ENCODE measurements around the gene UQCRQ. TPM values are rescaled to one million over a fixed set of nuclear protein-coding genes. Genes with fewer than 3 reads are reported as not detected.
"Not testable (repeated sequence)": the region's sequence is repeated elsewhere in the genome, so short reads cannot be mapped to it uniquely, and the experiment has no call there.

Gene UQCRQ
- total RNA-seq, 2 experiments from 2014 or later, result 281 to 293 TPM

DNA sequence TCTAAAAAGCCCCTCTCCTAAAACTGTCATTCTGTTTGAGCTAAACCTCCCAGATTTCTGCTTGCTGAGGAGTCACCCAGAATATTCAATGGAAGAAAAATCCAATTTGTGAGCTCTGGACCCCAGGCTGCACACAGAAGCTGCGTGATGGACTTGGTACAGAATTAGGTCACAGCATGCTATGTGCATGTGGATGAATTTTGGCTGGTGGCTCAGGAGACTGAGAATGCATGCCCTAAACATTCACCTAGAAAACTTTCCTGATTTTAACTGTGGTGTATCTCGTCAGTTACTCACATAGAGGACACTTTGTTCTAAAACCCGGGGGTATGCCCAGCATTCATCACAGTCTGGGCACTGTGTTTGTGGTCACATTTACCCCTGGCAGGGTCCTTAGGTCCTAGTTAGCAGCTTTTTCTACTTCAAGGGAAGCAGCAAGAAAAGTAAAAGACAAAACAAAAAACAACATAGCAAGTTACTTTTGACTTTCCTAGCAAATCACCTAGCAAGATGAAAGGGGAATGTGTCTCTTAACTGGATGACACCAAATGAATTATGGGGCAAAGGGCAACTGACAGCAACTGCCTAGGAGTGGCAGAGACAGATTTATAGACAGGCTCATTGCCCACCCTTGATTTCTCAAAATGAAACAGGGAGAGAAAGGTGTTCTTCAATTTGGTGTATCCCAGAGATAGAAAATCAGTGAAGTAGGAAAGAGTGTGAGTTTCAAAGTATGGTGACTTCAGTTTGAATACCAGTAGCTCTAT is 27.7 kb upstream of the UQCRQ start:
- Mint-ChIP-seq H3K4me3 (no peak overlapping the region), H3K4me1 (no peaks in the 10 kb centered on the region), H3K36me3 (ENCODE audit: low read depth) (no peaks in the 10 kb centered on the region), H3K9me3 (no peaks in the 10 kb centered on the region), H3K27me3 (no peaks in the 10 kb centered on the region), H3K27ac (no peak overlapping the region)
- ChIA-PET CTCF (no interaction called here), POLR2A (no interaction called here)
- peak; percentile 0 for DNase-seq

DNA sequence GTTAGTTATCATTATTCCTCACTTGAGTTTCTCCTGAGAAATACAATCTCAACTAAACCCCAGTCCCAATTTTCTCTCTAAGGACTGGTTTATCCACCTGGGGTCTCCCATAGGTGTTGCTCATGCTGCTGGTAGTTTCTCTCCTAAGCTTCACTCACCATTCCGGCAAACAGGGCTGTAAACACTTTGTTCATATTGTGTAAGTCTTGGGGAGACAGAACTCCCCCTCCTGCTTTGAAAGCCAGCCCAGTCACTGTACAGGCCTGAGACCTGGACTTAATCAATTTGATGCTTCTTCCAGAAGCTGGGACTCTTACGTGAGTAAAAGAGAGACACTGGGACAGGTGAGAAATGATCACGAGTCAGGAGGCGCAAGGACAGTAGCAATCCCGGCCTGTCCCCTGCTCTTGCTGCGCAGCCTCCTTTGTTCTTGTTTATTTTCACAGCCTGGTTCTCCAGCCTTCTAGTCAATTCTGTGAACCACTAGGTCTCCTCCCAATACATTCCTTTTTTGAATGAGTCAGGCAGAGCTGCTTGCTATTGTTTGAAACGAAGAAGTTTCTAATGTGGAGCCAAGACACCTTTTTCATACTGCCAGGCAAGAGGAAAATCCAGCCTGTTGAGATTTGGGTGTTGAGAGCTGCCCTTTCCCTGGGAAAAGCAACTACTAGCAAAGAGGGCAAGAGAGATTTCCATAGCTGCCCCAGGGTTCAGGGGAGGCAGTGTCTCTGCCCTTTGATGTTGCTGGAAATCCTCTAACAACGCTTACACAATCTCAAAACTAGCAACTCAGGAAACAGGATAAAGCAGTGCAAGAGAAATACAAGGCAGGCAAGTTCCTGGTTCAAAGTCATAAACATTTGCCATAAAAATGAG is 26.8 kb upstream of the UQCRQ start:
- ChIA-PET POLR2A (no interaction called here), CTCF (interaction anchor here (1.4 kb wide), 1 partner anchor 20 kb away, joined by 3 read pairs; no protein-coding TSS in a partner anchor)
- peak; percentile 5 for DNase-seq
- Mint-ChIP-seq H3K4me3 (no peak overlapping the region), H3K27me3 (no peaks in the 10 kb centered on the region), H3K27ac (no peak overlapping the region), H3K36me3 (ENCODE audit: low read depth) (no peaks in the 10 kb centered on the region), H3K9me3 (no peaks in the 10 kb centered on the region), H3K4me1 (no peaks in the 10 kb centered on the region)

- Mint-ChIP-seq H3K27me3 (no peaks in the 10 kb centered on the region), H3K9me3 (no peaks in the 10 kb centered on the region), H3K4me1 (no peaks in the 10 kb centered on the region), H3K36me3 (ENCODE audit: low read depth) (no peaks in the 10 kb centered on the region), H3K4me3 (no peak overlapping the region), H3K27ac (no peak overlapping the region)
- ChIA-PET POLR2A (no interaction called here), CTCF (interaction anchor here (1.4 kb wide), 1 partner anchor 20 kb away, joined by 3 read pairs; no protein-coding TSS in a partner anchor)
- DNase-seq, result no peak
These were observed 26.1 kb upstream of the UQCRQ start for GRCh38 chr5:132840313-132840712.

DNA sequence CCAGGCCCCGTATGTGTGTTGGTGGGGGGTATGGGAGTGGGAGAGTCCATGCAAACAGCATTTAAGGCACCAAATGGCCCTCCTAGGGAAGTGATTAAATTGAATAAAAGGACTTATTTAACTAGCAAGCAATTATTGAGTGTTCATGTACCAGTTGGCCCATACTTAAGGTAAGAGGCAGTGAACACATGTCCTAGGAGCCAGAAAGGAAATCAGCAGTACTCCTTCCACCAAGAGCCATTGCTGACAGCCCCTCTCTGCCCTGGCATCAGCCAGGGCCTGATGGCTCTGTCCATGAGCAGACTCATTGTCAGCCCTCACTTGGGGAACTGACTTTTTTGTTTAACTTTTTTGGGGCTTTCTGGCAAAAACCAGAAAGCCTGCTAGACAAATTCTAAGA is 25.5 kb upstream of the UQCRQ start:
- no peaks in the 10 kb centered on the region for H3K4me1 Mint-ChIP-seq
- H3K27me3 Mint-ChIP-seq, result no peaks in the 10 kb centered on the region
- DNase-seq, result no peak
- H3K36me3 Mint-ChIP-seq (ENCODE audit: low read depth), result no peaks in the 10 kb centered on the region
- ChIA-PET CTCF (interaction anchor here (0.6 to 1.4 kb wide), 2 partner anchors 21 to 1971 kb away, joined by 3 read pairs; no protein-coding TSS in a partner anchor), POLR2A (no interaction called here)
- H3K27ac Mint-ChIP-seq, result no peak overlapping the region
- H3K4me3 Mint-ChIP-seq, result no peak overlapping the region
- no peaks in the 10 kb centered on the region for H3K9me3 Mint-ChIP-seq

- Mint-ChIP-seq H3K27me3 (no peaks in the 10 kb centered on the region), H3K36me3 (ENCODE audit: low read depth) (no peaks in the 10 kb centered on the region), H3K27ac (no peak overlapping the region), H3K9me3 (no peaks in the 10 kb centered on the region), H3K4me1 (no peaks in the 10 kb centered on the region), H3K4me3 (no peak overlapping the region)
- CTCF ChIA-PET, result interaction anchor here (0.6 to 1.4 kb wide), 2 partner anchors 21 to 1971 kb away, joined by 3 read pairs; no protein-coding TSS in a partner anchor
- POLR2A ChIA-PET, result no interaction called here
- no peak for DNase-seq
These were observed 25.1 kb upstream of the UQCRQ start for GRCh38 chr5:132841305-132841704.

DNA sequence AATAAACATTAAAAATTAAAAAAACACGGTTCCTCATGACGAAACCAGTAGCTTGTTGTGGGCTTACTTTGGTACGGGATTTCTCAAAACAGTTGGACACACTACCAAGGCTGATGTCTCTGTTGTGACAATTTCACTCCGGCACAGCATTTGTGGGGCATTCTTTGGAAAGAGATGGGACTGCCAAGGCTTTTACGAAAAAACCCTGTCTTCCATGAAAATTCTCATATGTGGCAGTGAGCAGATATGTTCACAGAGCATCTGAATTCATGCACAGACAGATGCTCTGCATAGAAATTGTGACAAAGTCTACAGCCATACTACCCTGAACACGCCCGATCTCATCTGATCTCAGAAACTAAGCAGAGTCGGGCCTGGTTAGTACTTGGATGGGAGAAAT is 18.2 kb upstream of the UQCRQ start:
- H3K9me3 Mint-ChIP-seq, result no peaks in the 10 kb centered on the region
- no peaks in the 10 kb centered on the region for H3K4me1 Mint-ChIP-seq
- no peaks in the 10 kb centered on the region for H3K27me3 Mint-ChIP-seq
- CTCF ChIA-PET, result interaction anchor here (0.6 to 1.6 kb wide), 3 partner anchors 28 to 104 kb away, joined by 3 to 6 read pairs (median 4); no protein-coding TSS in a partner anchor
- no peak overlapping the region for H3K4me3 Mint-ChIP-seq
- no peak overlapping the region for H3K27ac Mint-ChIP-seq
- no peaks in the 10 kb centered on the region for H3K36me3 Mint-ChIP-seq (ENCODE audit: low read depth)
- POLR2A ChIA-PET, result no interaction called here
- DNase-seq, result no peak

DNA sequence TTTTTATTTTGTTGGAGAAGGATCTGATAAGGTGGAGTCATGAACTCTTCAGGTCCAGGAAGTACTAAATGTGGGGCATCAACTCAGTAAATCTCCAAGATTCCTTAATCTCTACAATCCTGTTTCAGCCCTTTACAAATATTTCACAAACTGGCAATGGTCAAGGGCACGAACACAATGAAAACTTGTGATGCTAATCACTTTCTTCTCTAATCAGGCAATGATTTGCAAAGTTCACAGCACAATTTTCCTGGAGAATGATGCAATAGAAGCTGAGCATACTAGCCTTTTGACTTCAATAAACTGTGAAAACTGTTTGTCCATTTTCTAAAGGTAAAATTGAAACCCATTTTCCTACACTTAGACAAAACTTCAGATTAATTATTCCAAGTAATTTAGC is 17.1 kb upstream of the UQCRQ start:
- peaks cover 2% of the 10 kb centered on the region for H3K4me1 Mint-ChIP-seq
- H3K4me3 Mint-ChIP-seq, result no peak overlapping the region
- CTCF ChIA-PET, result interaction anchor here (1.0 to 1.6 kb wide), 2 partner anchors 32 to 34 kb away, joined by 3 to 6 read pairs; no protein-coding TSS in a partner anchor
- peaks cover 2% of the 10 kb centered on the region for H3K27me3 Mint-ChIP-seq
- no peaks in the 10 kb centered on the region for H3K36me3 Mint-ChIP-seq (ENCODE audit: low read depth)
- no peaks in the 10 kb centered on the region for H3K9me3 Mint-ChIP-seq
- H3K27ac Mint-ChIP-seq, result no peak overlapping the region
- POLR2A ChIA-PET, result no interaction called here
- DNase-seq, result no peak

GRCh38 chr5:132850066-132850465 is 16.4 kb upstream of the UQCRQ start:
- POLR2A ChIA-PET, result interaction anchor here (0.9 kb wide), 1 partner anchor 13 kb away, joined by 3 read pairs; no protein-coding TSS in a partner anchor
- no peak overlapping the region for H3K27ac Mint-ChIP-seq
- no peak for DNase-seq
- H3K9me3 Mint-ChIP-seq, result no peaks in the 10 kb centered on the region
- H3K27me3 Mint-ChIP-seq, result peaks cover 6% of the 10 kb centered on the region
- H3K4me1 Mint-ChIP-seq, result peaks cover 2% of the 10 kb centered on the region
- CTCF ChIA-PET, result interaction anchor here (0.8 kb wide), 1 partner anchor 30 kb away, joined by 5 read pairs; no protein-coding TSS in a partner anchor
- H3K4me3 Mint-ChIP-seq, result no peak overlapping the region
- H3K36me3 Mint-ChIP-seq (ENCODE audit: low read depth), result no peaks in the 10 kb centered on the region

DNA sequence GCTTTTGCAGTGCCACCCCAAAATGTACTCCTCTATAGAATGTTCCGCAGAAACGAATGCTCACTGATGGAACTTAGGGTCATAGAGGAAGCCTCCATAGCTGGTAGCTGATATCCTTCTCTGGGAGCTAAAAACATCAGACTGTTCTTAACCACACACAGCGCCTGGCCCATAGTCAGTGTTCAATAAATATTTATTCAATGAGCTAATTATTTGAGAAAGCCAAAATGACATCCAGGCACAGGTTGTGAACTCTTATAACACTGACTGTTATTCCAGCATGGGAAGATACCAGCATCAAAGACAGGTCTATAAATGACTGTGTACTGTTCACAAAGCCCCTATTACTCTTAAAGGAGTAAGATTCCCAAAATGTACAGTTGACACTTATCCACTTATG is 13.1 kb upstream of the UQCRQ start:
- H3K9me3 Mint-ChIP-seq, result no peaks in the 10 kb centered on the region
- no peak overlapping the region for H3K27ac Mint-ChIP-seq
- ChIA-PET CTCF (interaction anchor here (0.6 to 1.7 kb wide), 2 partner anchors 33 to 593 kb away, joined by 4 to 7 read pairs; no protein-coding TSS in a partner anchor), POLR2A (interaction anchor here (1.9 kb wide), 1 partner anchor 13 kb away, joined by 6 read pairs; the partner anchor contains the start of genes GDF9 and UQCRQ)
- H3K36me3 Mint-ChIP-seq (ENCODE audit: low read depth), result no peaks in the 10 kb centered on the region
- no peak for DNase-seq
- peaks cover 8% of the 10 kb centered on the region for H3K27me3 Mint-ChIP-seq
- peaks cover 2% of the 10 kb centered on the region for H3K4me1 Mint-ChIP-seq
- no peak overlapping the region for H3K4me3 Mint-ChIP-seq

DNA sequence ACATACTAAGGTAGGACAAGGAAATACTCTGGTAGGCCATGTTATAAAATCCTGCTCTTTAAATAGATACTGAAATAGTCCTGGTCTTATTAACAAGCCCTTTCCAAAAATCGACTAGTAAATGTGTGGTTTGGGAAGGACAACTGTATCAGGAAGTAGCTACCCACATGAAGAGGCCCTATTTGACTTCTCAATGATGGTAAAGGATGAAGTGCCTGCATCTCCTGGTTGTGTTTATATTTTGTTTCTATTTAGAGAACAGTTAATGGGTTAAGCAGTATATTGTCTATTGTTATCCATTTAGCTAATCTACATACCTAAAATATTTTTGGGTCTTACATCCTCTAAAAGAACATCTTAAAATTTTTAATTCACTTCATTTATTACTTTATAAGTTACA is 12.7 kb upstream of the UQCRQ start:
- H3K27ac Mint-ChIP-seq, result no peak overlapping the region
- POLR2A ChIA-PET, result no interaction called here

DNA sequence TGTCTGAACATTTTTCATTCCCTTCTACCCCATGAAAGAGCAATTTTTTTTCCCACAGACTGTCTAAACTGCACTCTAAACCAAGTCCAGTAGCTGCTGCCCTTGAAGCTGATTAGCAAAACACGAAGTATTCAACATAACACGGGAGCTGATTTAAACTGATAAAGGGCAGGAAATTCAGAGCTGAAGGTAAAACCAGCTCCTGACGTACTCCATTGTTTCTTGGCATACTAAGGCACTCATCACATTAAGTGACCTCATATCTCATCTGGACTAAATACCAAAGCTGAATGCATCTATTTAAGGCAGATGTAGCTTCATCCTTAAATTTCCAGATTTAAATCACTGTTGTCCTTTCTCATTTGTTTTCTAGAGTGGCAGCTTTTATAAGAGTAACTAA is 12.1 kb upstream of the UQCRQ start:
- ChIA-PET CTCF (interaction anchor here (0.7 to 1.5 kb wide), 4 partner anchors 10 to 34 kb away, joined by 3 to 6 read pairs (median 3); no protein-coding TSS in a partner anchor), POLR2A (no interaction called here)
- Mint-ChIP-seq H3K27ac (no peak overlapping the region), H3K27me3 (peaks cover 8% of the 10 kb centered on the region), H3K36me3 (ENCODE audit: low read depth) (no peaks in the 10 kb centered on the region), H3K4me1 (peaks cover 2% of the 10 kb centered on the region), H3K9me3 (no peaks in the 10 kb centered on the region), H3K4me3 (no peak overlapping the region)
- no peak for DNase-seq

More for the DNA sequence above, 12.7 kb upstream of the UQCRQ start:
- peaks cover 8% of the 10 kb centered on the region for H3K27me3 Mint-ChIP-seq
- no peaks in the 10 kb centered on the region for H3K9me3 Mint-ChIP-seq
- no peak overlapping the region for H3K4me3 Mint-ChIP-seq
- no peaks in the 10 kb centered on the region for H3K36me3 Mint-ChIP-seq (ENCODE audit: low read depth)
- H3K4me1 Mint-ChIP-seq, result peaks cover 2% of the 10 kb centered on the region
- CTCF ChIA-PET, result interaction anchor here (0.6 to 1.7 kb wide), 4 partner anchors 10 to 593 kb away, joined by 3 to 7 read pairs (median 5); no protein-coding TSS in a partner anchor
- DNase-seq, result no peak

GRCh38 chr5:132854992-132855391 is 11.4 kb upstream of the UQCRQ start:
- DNase-seq, result peak; percentile 4
- H3K4me1 Mint-ChIP-seq; POLR2A ChIA-PET; H3K27ac Mint-ChIP-seq; H3K36me3 Mint-ChIP-seq (ENCODE audit: low read depth); H3K9me3 Mint-ChIP-seq; H3K4me3 Mint-ChIP-seq; H3K27me3 Mint-ChIP-seq: not testable (repeated sequence)
- CTCF ChIA-PET, result interaction anchor here (0.7 to 1.5 kb wide), 4 partner anchors 9 to 35 kb away, joined by 3 to 6 read pairs (median 3); no protein-coding TSS in a partner anchor

DNA sequence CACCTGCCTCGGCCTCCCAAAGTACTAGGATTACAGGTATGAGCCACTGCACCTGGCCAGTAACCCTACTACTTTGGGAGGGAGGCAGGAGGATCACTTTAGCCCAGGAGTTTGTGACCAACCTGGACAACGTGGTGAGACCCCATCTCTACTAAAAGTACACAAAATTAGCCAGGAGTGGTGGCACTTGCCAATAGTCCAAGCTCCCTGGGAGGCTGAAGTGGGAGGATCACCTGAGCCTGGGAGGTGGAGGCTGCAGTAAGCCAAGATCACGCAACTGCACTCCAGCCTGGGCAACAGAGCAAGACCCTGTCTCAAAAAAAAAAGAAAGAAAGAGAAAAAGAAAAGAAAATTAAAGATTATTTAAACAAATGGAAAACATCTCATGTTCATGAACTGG is 10.4 kb upstream of the UQCRQ start:
- H3K36me3 Mint-ChIP-seq (ENCODE audit: low read depth), result no peaks in the 10 kb centered on the region
- no peak overlapping the region for H3K4me3 Mint-ChIP-seq
- peaks cover 8% of the 10 kb centered on the region for H3K27me3 Mint-ChIP-seq
- H3K9me3 Mint-ChIP-seq, result no peaks in the 10 kb centered on the region
- peak; percentile 2 for DNase-seq
- H3K27ac Mint-ChIP-seq, result no peak overlapping the region
- H3K4me1 Mint-ChIP-seq, result peaks cover 8% of the 10 kb centered on the region
- ChIA-PET POLR2A (interaction anchor here (0.6 to 0.9 kb wide), 2 partner anchors 28 to 100 kb away, joined by 3 read pairs; no protein-coding TSS in a partner anchor), CTCF (no interaction called here)

Measured in activated CD4-positive, alpha-beta memory T cell treated with anti-CD3 and anti-CD28 coated beads, Interleukin-2, amount 10 ng/mL, durations not matched to agents 7 days and 5 days (primary cell).